ENCODE results near the gene SMG1. TPM values are rescaled to one million over a fixed set of nuclear protein-coding genes. Genes with fewer than 3 reads are reported as not detected.

Gene SMG1
- polyA plus RNA-seq, 1 experiment: 20.5 TPM

- no peak for DNase-seq (ENCODE audit: low read depth)
- ChIA-PET CTCF (no interaction called here), POLR2A (no interaction called here)
- no peaks in the 10 kb centered on the region for H3K27me3 ChIP-seq (ENCODE audit: control insufficient read depth, insufficient read depth, low read length)
- H3K4me3 ChIP-seq (ENCODE audit: low read depth, low read length): no peak overlapping the region
- TF ChIP-seq CTCF (IDR thresholded peaks at IDR 0.05; ENCODE audit: insufficient read depth, low read depth, low read length): no peak
- H3K36me3 ChIP-seq (ENCODE audit: control insufficient read depth, insufficient read depth, low read length): peaks cover 4% of the 10 kb centered on the region
These were observed 129.8 kb downstream of the SMG1 start for GRCh38 chr16:18796377-18796776.

DNA sequence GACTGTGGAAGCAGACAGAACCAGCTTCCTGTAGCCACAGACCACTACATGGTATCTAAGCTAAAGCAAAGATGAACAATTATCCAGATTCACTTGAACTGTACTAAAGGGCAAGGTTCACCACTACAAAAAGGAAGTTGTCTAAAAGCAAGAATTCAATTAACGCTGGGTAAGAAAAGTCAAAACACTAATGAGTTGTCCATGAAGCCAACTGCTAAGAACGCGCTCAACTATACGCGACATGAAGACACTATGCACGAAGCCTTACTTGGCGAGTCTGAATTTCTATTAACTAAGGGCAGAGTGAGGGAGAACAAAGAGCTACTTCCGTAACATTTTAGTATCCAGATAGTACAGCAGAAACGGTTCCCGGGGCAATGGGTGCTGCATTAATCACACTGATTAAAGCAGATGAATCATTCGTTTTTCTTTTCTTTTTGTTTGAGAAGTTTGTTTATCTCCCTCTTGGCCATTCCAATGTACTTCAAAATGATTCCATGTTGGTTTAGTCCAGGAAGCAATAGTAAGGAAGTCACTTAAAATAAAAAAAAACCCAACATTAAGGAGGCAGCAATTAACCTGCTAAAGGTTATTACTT is 133.3 kb downstream of the SMG1 start:
- POLR2A ChIA-PET: no interaction called here

GRCh38 chr16:18789850-18790706 is 136.1 kb downstream of the SMG1 start, which contains the start of gene RPS15A:
Gene RPS15A, minus strand, starts transcription at chr16:18790334. Its CDS starts 1,221 bp downstream, at chr16:18789113.
- H3K27me3 ChIP-seq (ENCODE audit: control insufficient read depth, insufficient read depth, low read length): no peaks in the 10 kb centered on the region
- ChIA-PET CTCF (interaction anchor here (0.7 to 6.8 kb wide), 3 partner anchors 9 to 14 kb away, joined by 3 to 44 read pairs (median 4); partner anchors contain the start of gene ARL6IP1), POLR2A (interaction anchor here (0.5 to 1.5 kb wide), 5 partner anchors 10 to 1409 kb away, joined by 3 to 31 read pairs (median 3); partner anchors contain the start of gene ARL6IP1)
- peak within 1 kb of the TSS; percentile 82 for H3K4me3 ChIP-seq (ENCODE audit: low read depth, low read length)
- H3K36me3 ChIP-seq (ENCODE audit: control insufficient read depth, insufficient read depth, low read length): peaks cover 10% of the 10 kb centered on the region
- TF ChIP-seq CTCF (IDR thresholded peaks at IDR 0.05; ENCODE audit: insufficient read depth, low read depth, low read length): no peak
- peak; percentile 71 for DNase-seq (ENCODE audit: low read depth)

More for the DNA sequence above, 133.3 kb downstream of the SMG1 start:
- no peak overlapping the region for H3K4me3 ChIP-seq (ENCODE audit: low read depth, low read length)
- no peaks in the 10 kb centered on the region for H3K27me3 ChIP-seq (ENCODE audit: control insufficient read depth, insufficient read depth, low read length)
- no peak for TF ChIP-seq CTCF (IDR thresholded peaks at IDR 0.05; ENCODE audit: insufficient read depth, low read depth, low read length)
- peaks cover 7% of the 10 kb centered on the region for H3K36me3 ChIP-seq (ENCODE audit: control insufficient read depth, insufficient read depth, low read length)
- no peak for DNase-seq (ENCODE audit: low read depth)
- CTCF ChIA-PET: interaction anchor here (2.2 to 6.8 kb wide), 2 partner anchors 9 to 11 kb away, joined by 5 to 44 read pairs; partner anchors contain the start of gene ARL6IP1

GRCh38 chr16:18789515-18789849 is 136.7 kb downstream of the SMG1 start:
- no peaks in the 10 kb centered on the region for H3K27me3 ChIP-seq (ENCODE audit: control insufficient read depth, insufficient read depth, low read length)
- peak overlapping the region; percentile 82 for H3K4me3 ChIP-seq (ENCODE audit: low read depth, low read length)
- DNase-seq (ENCODE audit: low read depth): no peak
- TF ChIP-seq CTCF (IDR thresholded peaks at IDR 0.05; ENCODE audit: insufficient read depth, low read depth, low read length): no peak
- POLR2A ChIA-PET: interaction anchor here (1.5 kb wide), 1 partner anchor 11 kb away, joined by 31 read pairs; the partner anchor contains the start of gene ARL6IP1
- H3K36me3 ChIP-seq (ENCODE audit: control insufficient read depth, insufficient read depth, low read length): peaks cover 9% of the 10 kb centered on the region
- CTCF ChIA-PET: interaction anchor here (6.8 kb wide), 1 partner anchor 12 kb away, joined by 44 read pairs; the partner anchor contains the start of gene ARL6IP1
